Measurements from ENCODE around the gene SPATA17. TPM values are rescaled to one million over a fixed set of nuclear protein-coding genes. Genes with fewer than 3 reads are reported as not detected.

Gene SPATA17
- total and polyA plus RNA-seq, 2 experiments from 2014 or later, result 1.00 to 2.9 TPM

DNA sequence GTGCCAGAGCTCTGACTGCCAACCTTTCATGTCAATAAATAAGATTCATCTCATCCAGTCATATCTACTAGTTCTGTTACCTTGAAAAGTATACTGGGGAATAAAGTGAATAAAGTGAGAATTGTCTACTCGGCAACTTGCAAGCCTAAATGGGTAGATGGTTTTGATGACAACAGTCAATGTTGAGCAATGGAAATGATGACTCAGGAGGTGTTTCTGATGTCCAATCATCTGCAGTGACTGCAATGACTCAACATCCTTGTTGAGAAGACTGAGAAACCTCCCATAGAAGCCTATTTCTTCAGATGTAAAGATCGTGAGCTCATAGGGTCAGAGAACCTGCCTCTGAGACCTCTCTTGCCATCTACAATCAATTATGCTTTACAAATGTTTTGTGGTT, 276.4 kb downstream of the SPATA17 start:
- H2AFZ ChIP-seq, result no peak overlapping the region
- H3K27ac ChIP-seq, result no peak overlapping the region
- no peaks in the 10 kb centered on the region for H3K9me3 ChIP-seq (ENCODE audit: low read depth)
- H3K4me1 ChIP-seq (ENCODE audit: insufficient read depth), result no peaks in the 10 kb centered on the region
- TF ChIP-seq EZH2phosphoT487 (IDR thresholded peaks at IDR 0.05; ENCODE audit: low read depth, severe bottlenecking, unreplicated experiment) (no peak), EZH2 (IDR thresholded peaks at IDR 0.05; ENCODE audit: borderline replicate concordance) (no peak)
- TF ChIP-seq, protein P1, sequence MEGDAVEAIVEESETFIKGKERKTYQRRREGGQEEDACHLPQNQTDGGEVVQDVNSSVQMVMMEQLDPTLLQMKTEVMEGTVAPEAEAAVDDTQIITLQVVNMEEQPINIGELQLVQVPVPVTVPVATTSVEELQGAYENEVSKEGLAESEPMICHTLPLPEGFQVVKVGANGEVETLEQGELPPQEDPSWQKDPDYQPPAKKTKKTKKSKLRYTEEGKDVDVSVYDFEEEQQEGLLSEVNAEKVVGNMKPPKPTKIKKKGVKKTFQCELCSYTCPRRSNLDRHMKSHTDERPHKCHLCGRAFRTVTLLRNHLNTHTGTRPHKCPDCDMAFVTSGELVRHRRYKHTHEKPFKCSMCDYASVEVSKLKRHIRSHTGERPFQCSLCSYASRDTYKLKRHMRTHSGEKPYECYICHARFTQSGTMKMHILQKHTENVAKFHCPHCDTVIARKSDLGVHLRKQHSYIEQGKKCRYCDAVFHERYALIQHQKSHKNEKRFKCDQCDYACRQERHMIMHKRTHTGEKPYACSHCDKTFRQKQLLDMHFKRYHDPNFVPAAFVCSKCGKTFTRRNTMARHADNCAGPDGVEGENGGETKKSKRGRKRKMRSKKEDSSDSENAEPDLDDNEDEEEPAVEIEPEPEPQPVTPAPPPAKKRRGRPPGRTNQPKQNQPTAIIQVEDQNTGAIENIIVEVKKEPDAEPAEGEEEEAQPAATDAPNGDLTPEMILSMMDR (IDR thresholded peaks at IDR 0.05; ENCODE audit: poor library complexity), result no peak
- 98% methylated on average over 2 of the region's 2 CpGs for WGBS (ENCODE audit: low lambda C conversion rate, missing lambda C conversion rate)
- H3K36me3 ChIP-seq (replicated peaks; ENCODE audit: insufficient read depth, low read depth), result no peaks in the 10 kb centered on the region
- H3K4me2 ChIP-seq, result no peak overlapping the region
- no peaks in the 10 kb centered on the region for H3K9me2 ChIP-seq (replicated peaks; ENCODE audit: insufficient read depth)
- H3K27me3 ChIP-seq, result peaks cover 4% of the 10 kb centered on the region
- H4K20me1 ChIP-seq (ENCODE audit: insufficient read depth, poor library complexity, severe bottlenecking), result no peaks in the 10 kb centered on the region
- H3K79me2 ChIP-seq, result no peaks in the 10 kb centered on the region
- DNase-seq (ENCODE audit: low spot score), result no peak
- H3K4me3 ChIP-seq, result no peak overlapping the region

DNA sequence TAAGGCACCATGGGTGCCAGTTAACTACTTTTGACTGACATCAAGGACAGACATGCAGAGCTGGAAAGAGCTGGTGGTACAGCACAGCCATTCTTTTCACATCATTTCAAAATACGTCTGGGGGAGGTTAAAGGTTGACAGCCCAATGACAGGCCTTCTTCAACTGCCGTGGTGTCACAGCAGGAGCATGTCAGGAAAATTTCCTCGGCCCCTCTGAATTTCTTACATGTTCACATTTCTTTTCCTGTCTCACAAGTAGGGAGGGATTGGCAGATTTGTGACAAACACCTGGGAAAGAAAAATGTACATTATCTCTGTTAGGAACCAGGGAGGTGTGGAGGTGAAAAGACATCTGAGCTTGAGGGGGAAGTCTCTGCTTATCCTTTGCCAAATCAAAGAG, 279.1 kb downstream of the SPATA17 start:
- Histone ChIP-seq H2AFZ (no peak overlapping the region), H3K4me3 (no peak overlapping the region), H3K27ac (no peak overlapping the region), H4K20me1 (ENCODE audit: insufficient read depth, poor library complexity, severe bottlenecking) (no peaks in the 10 kb centered on the region), H3K4me1 (ENCODE audit: insufficient read depth) (no peaks in the 10 kb centered on the region), H3K9me3 (ENCODE audit: low read depth) (no peaks in the 10 kb centered on the region), H3K27me3 (peaks cover 4% of the 10 kb centered on the region), H3K4me2 (no peak overlapping the region), H3K9me2 (replicated peaks; ENCODE audit: insufficient read depth) (no peaks in the 10 kb centered on the region), H3K79me2 (no peaks in the 10 kb centered on the region), H3K36me3 (replicated peaks; ENCODE audit: insufficient read depth, low read depth) (no peaks in the 10 kb centered on the region)
- WGBS (ENCODE audit: low lambda C conversion rate, missing lambda C conversion rate), result 70% methylated on average over 3 of the region's 3 CpGs
- TF ChIP-seq EZH2phosphoT487 (IDR thresholded peaks at IDR 0.05; ENCODE audit: low read depth, severe bottlenecking, unreplicated experiment) (no peak), EZH2 (IDR thresholded peaks at IDR 0.05; ENCODE audit: borderline replicate concordance) (no peak)
- TF ChIP-seq, protein P1 (IDR thresholded peaks at IDR 0.05; ENCODE audit: poor library complexity), result no peak
- DNase-seq (ENCODE audit: low spot score), result no peak

DNA sequence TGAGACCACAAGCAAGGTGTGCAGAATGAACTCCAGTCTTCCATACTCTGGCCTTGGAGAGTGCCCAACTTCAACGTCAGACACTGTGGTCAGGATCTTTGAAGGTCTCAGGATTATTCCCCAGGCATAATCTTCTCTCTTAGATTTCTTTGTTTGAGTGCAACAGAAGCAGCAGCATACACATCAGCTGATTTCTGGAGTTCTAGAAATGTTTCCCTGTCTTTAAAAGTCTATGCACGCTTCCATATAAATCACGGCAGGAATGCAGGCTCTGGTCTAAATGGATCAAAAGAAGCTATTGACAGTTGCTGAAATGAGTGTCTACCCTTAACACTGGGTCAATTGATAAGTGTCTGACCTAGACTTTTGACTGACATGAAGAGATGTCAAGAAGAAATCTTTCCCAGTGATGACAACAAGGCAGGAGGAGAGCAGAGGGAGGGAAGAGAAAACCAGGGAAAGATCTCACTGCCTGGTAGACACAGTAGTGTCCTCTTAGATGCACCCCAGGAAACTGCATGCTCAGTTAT, 279.7 kb downstream of the SPATA17 start:
- Histone ChIP-seq H3K4me2 (no peak overlapping the region), H3K79me2 (no peaks in the 10 kb centered on the region), H3K4me3 (no peak overlapping the region), H2AFZ (no peak overlapping the region), H3K9me3 (ENCODE audit: low read depth) (no peaks in the 10 kb centered on the region), H3K4me1 (ENCODE audit: insufficient read depth) (no peaks in the 10 kb centered on the region), H3K27me3 (peaks cover 4% of the 10 kb centered on the region), H4K20me1 (ENCODE audit: insufficient read depth, poor library complexity, severe bottlenecking) (no peaks in the 10 kb centered on the region), H3K27ac (no peak overlapping the region), H3K36me3 (replicated peaks; ENCODE audit: insufficient read depth, low read depth) (no peaks in the 10 kb centered on the region), H3K9me2 (replicated peaks; ENCODE audit: insufficient read depth) (no peaks in the 10 kb centered on the region)
- 82% methylated on average over 3 of the region's 3 CpGs for WGBS (ENCODE audit: low lambda C conversion rate, missing lambda C conversion rate)
- no peak for DNase-seq (ENCODE audit: low spot score)
- no peak for TF ChIP-seq EZH2phosphoT487 (IDR thresholded peaks at IDR 0.05; ENCODE audit: low read depth, severe bottlenecking, unreplicated experiment)
- no peak for TF ChIP-seq EZH2 (IDR thresholded peaks at IDR 0.05; ENCODE audit: borderline replicate concordance)
- TF ChIP-seq, protein P1 (IDR thresholded peaks at IDR 0.05; ENCODE audit: poor library complexity), result no peak

Data from hepatocyte (in vitro differentiated cells).